Chondrocyte (in vitro differentiated cells): ENCODE results near the gene GLO1. TPM values are rescaled to one million over a fixed set of nuclear protein-coding genes. Genes with fewer than 3 reads are reported as not detected.

Experiments used
- DNase-seq: peaks from one replicate; pipeline ENCODE4 v3.0.0; 2021; ENCODE audit warnings: mixed read lengths, low spot score
- H3K27ac Mint-ChIP-seq: one replicate; pipeline ENCODE4 v1.8.0; 2021; ENCODE audit warnings: mild to moderate bottlenecking, moderate library complexity, mixed read lengths; ENCODE audit not compliant: unreplicated experiment
- H3K27me3 Mint-ChIP-seq: 2 replicates; pipeline ENCODE4 v1.8.0; 2021; ENCODE audit warnings: low read depth, mixed read lengths
- H3K36me3 Mint-ChIP-seq: 2 replicates; pipeline ENCODE4 v1.8.0; 2021; ENCODE audit warnings: low read depth, mixed read lengths
- H3K4me1 Mint-ChIP-seq: 2 replicates; pipeline ENCODE4 v1.8.0; 2021; ENCODE audit warnings: low read depth, mild to moderate bottlenecking, mixed read lengths
- H3K4me3 Mint-ChIP-seq: one replicate; pipeline ENCODE4 v1.8.0; 2021; ENCODE audit warnings: mild to moderate bottlenecking, moderate library complexity, mixed read lengths; ENCODE audit not compliant: unreplicated experiment
- H3K9me3 Mint-ChIP-seq: 2 replicates; pipeline ENCODE4 v1.8.0; 2021; ENCODE audit warnings: low read depth, mixed read lengths
- total RNA-seq: library from RNA; stranded (reverse); gene quantifications from 3 replicates; pipeline ENCODE4 v1.2.1, GENCODE V29; 2021
- TF ChIP-seq, protein P1 (sequence below): fragments of 200-600 bp; sonication (generic); IDR thresholded peaks from 2 replicates; pipeline ENCODE4 v1.5.0; 2021; ENCODE audit warnings: antibody characterized with exemption, mild to moderate bottlenecking, moderate library complexity

Gene GLO1
- total RNA-seq, 1 donor from 2014 or later = 77.7 TPM

DNA sequence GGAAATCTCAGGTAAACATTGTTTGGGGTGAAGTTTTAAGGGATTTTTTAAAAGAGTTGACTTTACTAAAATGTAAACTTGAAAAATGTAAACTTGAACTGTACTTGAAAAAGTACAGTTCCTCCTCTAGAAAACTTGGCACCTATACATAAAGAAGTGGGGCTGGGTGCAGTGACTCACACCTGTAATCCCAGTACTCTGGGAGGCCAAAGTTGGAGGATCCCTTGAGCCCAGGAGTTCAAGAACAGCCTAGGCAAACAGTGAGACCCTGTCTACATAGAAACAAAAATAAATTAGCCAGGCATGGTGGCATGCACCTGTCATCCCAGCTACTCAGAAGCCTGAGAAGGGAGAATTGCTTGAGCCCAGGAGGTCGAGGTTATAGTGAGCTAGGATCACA, 70.5 kb downstream of the GLO1 start:
- no peak overlapping the region for H3K27ac Mint-ChIP-seq
- TF ChIP-seq, protein P1, sequence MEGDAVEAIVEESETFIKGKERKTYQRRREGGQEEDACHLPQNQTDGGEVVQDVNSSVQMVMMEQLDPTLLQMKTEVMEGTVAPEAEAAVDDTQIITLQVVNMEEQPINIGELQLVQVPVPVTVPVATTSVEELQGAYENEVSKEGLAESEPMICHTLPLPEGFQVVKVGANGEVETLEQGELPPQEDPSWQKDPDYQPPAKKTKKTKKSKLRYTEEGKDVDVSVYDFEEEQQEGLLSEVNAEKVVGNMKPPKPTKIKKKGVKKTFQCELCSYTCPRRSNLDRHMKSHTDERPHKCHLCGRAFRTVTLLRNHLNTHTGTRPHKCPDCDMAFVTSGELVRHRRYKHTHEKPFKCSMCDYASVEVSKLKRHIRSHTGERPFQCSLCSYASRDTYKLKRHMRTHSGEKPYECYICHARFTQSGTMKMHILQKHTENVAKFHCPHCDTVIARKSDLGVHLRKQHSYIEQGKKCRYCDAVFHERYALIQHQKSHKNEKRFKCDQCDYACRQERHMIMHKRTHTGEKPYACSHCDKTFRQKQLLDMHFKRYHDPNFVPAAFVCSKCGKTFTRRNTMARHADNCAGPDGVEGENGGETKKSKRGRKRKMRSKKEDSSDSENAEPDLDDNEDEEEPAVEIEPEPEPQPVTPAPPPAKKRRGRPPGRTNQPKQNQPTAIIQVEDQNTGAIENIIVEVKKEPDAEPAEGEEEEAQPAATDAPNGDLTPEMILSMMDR = no peak
- H3K27me3 Mint-ChIP-seq = no peaks in the 10 kb centered on the region
- H3K4me1 Mint-ChIP-seq = peaks cover 9% of the 10 kb centered on the region
- H3K9me3 Mint-ChIP-seq = peaks cover 4% of the 10 kb centered on the region
- H3K36me3 Mint-ChIP-seq = no peaks in the 10 kb centered on the region
- H3K4me3 Mint-ChIP-seq = no peak overlapping the region
- DNase-seq = no peak

DNA sequence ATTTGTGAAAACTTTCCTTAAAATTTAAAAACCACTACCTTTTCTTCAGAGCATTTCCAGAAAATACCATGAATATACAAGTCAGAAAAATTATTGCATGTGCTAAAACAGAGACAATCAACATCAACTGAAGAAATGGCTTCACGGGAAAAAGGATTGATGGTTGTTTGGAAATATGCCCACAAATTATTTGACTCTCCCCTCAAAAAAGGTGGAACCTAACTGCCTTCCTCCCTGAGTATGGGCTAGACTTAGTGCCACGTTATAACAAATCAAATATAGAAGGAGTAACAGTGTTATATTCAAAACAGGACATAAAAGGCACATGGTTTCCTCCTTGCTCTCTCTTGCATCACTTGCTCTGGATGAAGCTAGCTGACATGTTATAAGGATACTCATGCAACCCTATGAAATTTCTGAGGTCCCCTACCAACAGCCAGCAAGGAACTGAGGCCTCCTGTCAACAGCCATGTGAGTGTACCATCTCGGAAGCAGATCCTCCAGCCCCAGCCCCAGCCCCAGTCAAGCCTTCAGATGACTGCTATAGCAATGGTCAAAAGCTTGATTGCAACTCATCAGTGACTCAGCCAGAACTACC, 71.7 kb downstream of the GLO1 start:
- DNase-seq = no peak
- H3K36me3 Mint-ChIP-seq = no peaks in the 10 kb centered on the region
- no peak overlapping the region for H3K4me3 Mint-ChIP-seq
- H3K27ac Mint-ChIP-seq = no peak overlapping the region
- H3K4me1 Mint-ChIP-seq = peaks cover 9% of the 10 kb centered on the region
- no peaks in the 10 kb centered on the region for H3K27me3 Mint-ChIP-seq
- peaks cover 4% of the 10 kb centered on the region for H3K9me3 Mint-ChIP-seq
- TF ChIP-seq, protein P1 = no peak

Other genes with a start within 250 kb of the GLO1 start
- 14.0 to 15.3 TPM (median 14.8 TPM) in 3 replicates for gene BTBD9, start 63.2 kb downstream of the GLO1 start, total RNA-seq
- 0.05 to 0.24 TPM (median 0.15 TPM) in 3 replicates for gene DNAH8, start 12.2 kb upstream of the GLO1 start, total RNA-seq